K562 (cell line): Measurements from ENCODE around the gene ADAM33.

ENCODE experiments used
- ATF1 ChIP-seq, 2 experiments: fragments of 450-650 bp in 1 of 2; IDR thresholded peaks; 2 replicates each; pipeline ENCODE4 v1.6.1; 2016; ENCODE audit warnings: missing compliant biosample characterization in 1 of 2, missing genetic modification characterization in 1 of 2
- CTCF ChIP-seq, 3 experiments: IDR thresholded peaks in 2 of 3; conservative IDR thresholded peaks in 1 of 3; 2 replicates each; pipeline ENCODE4 v1.5.1; 2011 to 2012; ENCODE audit warnings: low read length in 3 of 3, mild to moderate bottlenecking in 3 of 3, control low read depth in 2 of 3, improper control_type of control experiment in 1 of 3, inconsistent platforms in 1 of 3, low read depth in 1 of 3, mixed read lengths in 1 of 3, moderate library complexity in 1 of 3; ENCODE audit not compliant: insufficient read depth in 2 of 3
- GATA2 ChIP-seq: sonication (generic); formaldehyde crosslinking; IDR thresholded peaks from 2 replicates; pipeline ENCODE4 v1.4.0; 2020; ENCODE audit warnings: mild to moderate bottlenecking, missing genetic modification reagents
- GTF3C2 ChIP-seq: IDR thresholded peaks from 3 replicates; pipeline ENCODE4 v1.6.1; 2011; ENCODE audit warnings: borderline replicate concordance, mild to moderate bottlenecking, moderate library complexity; ENCODE audit not compliant: insufficient read length; ENCODE audit errors: extremely low read depth
- HMBOX1 ChIP-seq: sonication (generic); IDR thresholded peaks from 2 replicates; pipeline ENCODE4 v1.6.1; 2016
- KAT7 ChIP-seq: sonication (generic); formaldehyde crosslinking; IDR thresholded peaks from 2 replicates; pipeline ENCODE4 v1.8.0; 2022; ENCODE audit warnings: missing genetic modification reagents, mild to moderate bottlenecking, borderline replicate concordance
- KLF6 ChIP-seq: fragments of 250-450 bp; sonication (Bioruptor Pico); IDR thresholded peaks from 2 replicates; pipeline ENCODE4 v1.4.0; 2020; ENCODE audit warnings: mild to moderate bottlenecking, moderate library complexity, borderline replicate concordance
- PHF20 ChIP-seq: fragments of 450-650 bp; IDR thresholded peaks from 2 replicates; pipeline ENCODE4 v1.6.1; 2018; ENCODE audit not compliant: partially characterized antibody
- POLR2A ChIP-seq: fragments of 450-650 bp; conservative IDR thresholded peaks from 2 replicates; pipeline ENCODE4 v1.6.1; 2016
- POLR2AphosphoS2 ChIP-seq: IDR thresholded peaks from 2 replicates; pipeline ENCODE4 v1.6.1; 2012; ENCODE audit warnings: low read length, improper control_type of control experiment
- RBM34 ChIP-seq: fragments of 200-400 bp; formaldehyde crosslinking; IDR thresholded peaks from 2 replicates; pipeline ENCODE4 v1.6.1; 2018; ENCODE audit warnings: low read length, borderline replicate concordance; ENCODE audit not compliant: insufficient read depth
- SIN3A ChIP-seq, 2 experiments: fragments of 150-350 bp in 1 of 2; IDR thresholded peaks; 2 replicates each; pipeline ENCODE4 v1.6.1; 2011 to 2016; ENCODE audit warnings: borderline replicate concordance in 2 of 2, low read depth in 2 of 2, low read length in 2 of 2, mild to moderate bottlenecking in 2 of 2, moderate library complexity in 2 of 2; ENCODE audit not compliant: control insufficient read depth in 1 of 2
- ZBTB7A ChIP-seq: IDR thresholded peaks from 2 replicates; pipeline ENCODE4 v1.6.1; 2011; ENCODE audit warnings: low read depth, mild to moderate bottlenecking, low read length, moderate library complexity, borderline replicate concordance; ENCODE audit not compliant: control insufficient read depth

- no peak for TF ChIP-seq ZBTB7A
- TF ChIP-seq CTCF (IDR thresholded peaks at IDR 0.05 in 2 of 3, conservative IDR thresholded peaks at IDR 0.05 in 1 of 3; ENCODE audit: insufficient read depth in 2 of 3, low read depth in 1 of 3, low read length in 3 of 3), result no peak
- TF ChIP-seq ATF1 (CRISPR knock-in tag; IDR thresholded peaks at IDR 0.05), result no peak
- TF ChIP-seq ATF1 (tag; IDR thresholded peaks at IDR 0.05), result no peak
- no peak for TF ChIP-seq GATA2 (CRISPR knock-in tag)
- no peak for TF ChIP-seq POLR2A
- no peak for TF ChIP-seq SIN3A (IDR thresholded peaks at IDR 0.05; ENCODE audit: borderline replicate concordance in 2 of 2, control insufficient read depth in 1 of 2, low read depth in 2 of 2, low read length in 2 of 2)
- no peak for TF ChIP-seq HMBOX1
- no peak for TF ChIP-seq RBM34
- no peak for TF ChIP-seq KAT7 (CRISPR knock-in tag)
- no peak for TF ChIP-seq PHF20
- no peak for TF ChIP-seq KLF6 (CRISPR knock-in tag)
- TF ChIP-seq GTF3C2, result no peak
- no peak for TF ChIP-seq POLR2AphosphoS2
Observed at GRCh38 chr20:3653921-3654320, 27.9 kb downstream of the ADAM33 start.
